Ascending aorta (tissue), 2 donors: ENCODE measurements around the gene FGFBP2. TPM values are rescaled to one million over a fixed set of nuclear protein-coding genes. Genes with fewer than 3 reads are reported as not detected.

Experiments used
- DNase-seq, 2 donors: peaks; one replicate each; pipeline ENCODE4 v3.0.0-alpha.2; 2019; ENCODE audit warnings: low spot score in 2 of 2
- H3K27ac ChIP-seq, 2 donors: fragments of 200-600 bp; sonication (generic); one replicate each; pipeline ENCODE4 v1.5.1; 2016 to 2017; ENCODE audit warnings: mild to moderate bottlenecking in 1 of 2
- H3K27me3 ChIP-seq: fragments of 200-600 bp; sonication (generic); one replicate; pipeline ENCODE4 v1.5.1; 2017
- H3K36me3 ChIP-seq, 2 donors: fragments of 200-600 bp; sonication (generic); one replicate each; pipeline ENCODE4 v1.5.1; 2016
- H3K4me1 ChIP-seq, 2 donors: fragments of 200-600 bp; sonication (generic); one replicate each; pipeline ENCODE4 v1.5.1; 2016 to 2017; ENCODE audit warnings: mild to moderate bottlenecking in 1 of 2
- H3K4me3 ChIP-seq, 2 donors: fragments of 200-600 bp; sonication (generic); one replicate each; pipeline ENCODE4 v1.5.1; 2016 to 2017; ENCODE audit warnings: mild to moderate bottlenecking in 1 of 2
- H3K9me3 ChIP-seq, 2 donors: fragments of 200-600 bp; sonication (generic); one replicate each; pipeline ENCODE4 v1.5.1; 2016
- CTCF ChIP-seq, 3 experiments: fragments of 200-600 bp in 2 of 3; fragments of 450-650 bp in 1 of 3; sonication (generic) in 2 of 3; IDR thresholded peaks; one replicate each; pipeline ENCODE4 v1.5.1; 2016 to 2019; ENCODE audit warnings: antibody characterized with exemption in 3 of 3, mild to moderate bottlenecking in 1 of 3, moderate library complexity in 1 of 3
- intact Hi-C: fragments of 100-400 bp; cut with DNase I; formaldehyde crosslinking; loops from one replicate; pipeline ENCODE4 v1.15.1; 2023
- total RNA-seq: library from RNA; depleted of rRNA; stranded (reverse); fragments of >200 nt; gene quantifications from one replicate; pipeline ENCODE4 v1.1.0, GENCODE V29; 2016

FGFBP2 gene
- total RNA-seq, 1 donor from 2014 or later = not detected

- Histone ChIP-seq H3K27ac (no peak overlapping the region), H3K9me3 (no peaks in the 10 kb centered on the region), H3K4me1 (no peaks in the 10 kb centered on the region), H3K27me3 (no peaks in the 10 kb centered on the region), H3K36me3 (peaks cover 0 to 16% of the 10 kb centered on the region in 2 donors), H3K4me3 (no peak overlapping the region)
- intact Hi-C loops = no loop called here
- DNase-seq = no peak
- TF ChIP-seq CTCF (IDR thresholded peaks at IDR 0.05) = no peak
These were observed 20.6 kb upstream of the FGFBP2 start for GRCh38 chr4:15983610-15984009.

GRCh38 chr4:15982842-15983524 lies 20.0 kb upstream of the FGFBP2 start:
- intact Hi-C loops = no loop called here

DNA sequence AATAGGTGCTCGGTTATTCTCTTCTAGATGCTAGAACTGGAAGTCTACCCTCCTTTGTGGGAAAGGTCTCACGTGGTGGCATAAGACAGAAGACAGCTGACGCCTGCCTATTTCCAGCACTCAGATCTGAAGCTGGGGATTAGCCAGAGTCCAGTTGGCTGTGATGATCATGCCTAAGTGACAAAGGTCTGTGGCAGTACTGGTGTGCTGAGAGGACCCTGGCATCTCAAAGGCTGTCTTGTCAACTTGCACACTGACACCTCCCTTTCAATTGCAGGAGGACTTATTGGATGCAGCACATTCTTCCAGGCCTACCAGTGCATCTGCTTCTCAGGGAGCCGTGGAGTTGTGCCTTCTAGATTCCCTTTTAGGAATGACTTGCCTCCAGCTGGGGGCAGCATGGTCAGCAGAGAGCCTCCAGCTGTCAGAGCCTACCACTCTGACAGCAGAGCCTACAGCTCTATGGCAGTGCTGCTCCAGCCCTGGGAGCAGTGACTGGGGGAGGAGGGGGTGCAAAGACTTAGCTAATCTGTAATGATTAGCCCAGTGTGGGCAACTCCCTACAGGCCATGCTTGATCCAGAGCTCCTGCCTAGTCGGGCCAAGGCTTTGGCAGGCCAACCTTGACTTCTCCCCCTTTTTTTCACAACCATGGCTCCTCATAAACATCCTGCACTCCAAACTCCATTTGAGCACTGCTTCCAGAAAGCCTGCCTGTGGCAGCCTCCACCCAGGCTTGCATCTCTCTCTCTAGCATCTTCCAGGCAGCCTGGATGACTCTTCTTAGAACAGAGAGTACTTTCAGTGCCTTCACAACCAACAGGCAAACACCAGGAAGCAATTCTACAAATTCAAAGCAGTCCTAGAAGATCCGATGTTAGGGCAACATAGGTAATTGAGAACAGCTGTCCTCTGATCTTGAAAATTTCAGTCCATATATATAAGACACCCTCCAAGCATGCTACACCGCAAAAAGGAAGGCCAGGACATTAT lies 13.8 kb upstream of the FGFBP2 start:
- H3K27me3 ChIP-seq = no peaks in the 10 kb centered on the region
- intact Hi-C loops = no loop called here
- no peak for TF ChIP-seq CTCF (IDR thresholded peaks at IDR 0.05)
- no peak overlapping the region for H3K4me3 ChIP-seq
- no peaks in the 10 kb centered on the region for H3K36me3 ChIP-seq
- no peak overlapping the region for H3K27ac ChIP-seq
- no peak for DNase-seq
- H3K9me3 ChIP-seq = no peaks in the 10 kb centered on the region
- H3K4me1 ChIP-seq = no peaks in the 10 kb centered on the region

More at GRCh38 chr4:15982842-15983524, 20.0 kb upstream of the FGFBP2 start:
- Histone ChIP-seq H3K27me3 (no peaks in the 10 kb centered on the region), H3K27ac (no peak overlapping the region), H3K36me3 (peaks cover 0 to 10% of the 10 kb centered on the region in 2 donors), H3K9me3 (no peaks in the 10 kb centered on the region), H3K4me3 (no peak overlapping the region), H3K4me1 (no peaks in the 10 kb centered on the region)
- no peak for DNase-seq
- no peak for TF ChIP-seq CTCF (IDR thresholded peaks at IDR 0.05)

DNA sequence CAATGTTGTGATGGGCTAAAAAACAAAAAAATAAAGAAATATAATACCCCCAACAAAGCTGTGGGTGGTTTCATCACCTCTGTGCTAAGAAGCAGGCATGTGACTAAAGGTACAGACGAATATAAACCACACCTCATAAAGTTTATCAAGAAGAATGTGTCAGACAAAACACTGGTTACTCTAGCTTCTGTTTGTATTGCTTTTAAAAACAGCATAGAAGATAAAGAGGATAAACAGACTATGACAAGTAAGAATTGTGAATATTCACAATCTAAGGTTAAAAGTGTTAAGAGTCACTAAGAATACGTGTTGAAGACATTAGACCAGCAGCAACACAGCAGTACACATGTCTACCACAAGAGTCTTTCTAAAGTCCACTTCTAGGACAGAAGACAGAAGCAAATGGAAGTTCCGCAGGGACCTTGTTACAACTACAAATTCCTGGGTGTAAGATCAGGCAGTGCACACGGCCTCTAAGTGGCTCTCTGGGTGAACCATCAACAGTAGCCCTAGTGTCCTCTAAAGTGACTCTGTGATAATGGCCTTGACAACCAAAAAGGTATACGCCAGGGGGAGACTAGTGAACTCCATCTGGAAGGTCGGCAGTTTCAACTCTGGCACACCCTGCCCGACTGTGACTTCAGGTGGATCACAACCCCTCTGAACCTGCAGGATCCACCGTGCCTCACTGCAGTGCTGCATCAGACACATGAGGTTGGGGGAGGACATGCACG lies 8.3 kb upstream of the FGFBP2 start:
- no peaks in the 10 kb centered on the region for H3K36me3 ChIP-seq
- no peaks in the 10 kb centered on the region for H3K4me1 ChIP-seq
- no peak overlapping the region for H3K4me3 ChIP-seq
- H3K27me3 ChIP-seq = no peaks in the 10 kb centered on the region
- no peak for TF ChIP-seq CTCF (IDR thresholded peaks at IDR 0.05)
- no peaks in the 10 kb centered on the region for H3K9me3 ChIP-seq
- intact Hi-C loops = no loop called here
- no peak for DNase-seq
- H3K27ac ChIP-seq = no peak overlapping the region

DNA sequence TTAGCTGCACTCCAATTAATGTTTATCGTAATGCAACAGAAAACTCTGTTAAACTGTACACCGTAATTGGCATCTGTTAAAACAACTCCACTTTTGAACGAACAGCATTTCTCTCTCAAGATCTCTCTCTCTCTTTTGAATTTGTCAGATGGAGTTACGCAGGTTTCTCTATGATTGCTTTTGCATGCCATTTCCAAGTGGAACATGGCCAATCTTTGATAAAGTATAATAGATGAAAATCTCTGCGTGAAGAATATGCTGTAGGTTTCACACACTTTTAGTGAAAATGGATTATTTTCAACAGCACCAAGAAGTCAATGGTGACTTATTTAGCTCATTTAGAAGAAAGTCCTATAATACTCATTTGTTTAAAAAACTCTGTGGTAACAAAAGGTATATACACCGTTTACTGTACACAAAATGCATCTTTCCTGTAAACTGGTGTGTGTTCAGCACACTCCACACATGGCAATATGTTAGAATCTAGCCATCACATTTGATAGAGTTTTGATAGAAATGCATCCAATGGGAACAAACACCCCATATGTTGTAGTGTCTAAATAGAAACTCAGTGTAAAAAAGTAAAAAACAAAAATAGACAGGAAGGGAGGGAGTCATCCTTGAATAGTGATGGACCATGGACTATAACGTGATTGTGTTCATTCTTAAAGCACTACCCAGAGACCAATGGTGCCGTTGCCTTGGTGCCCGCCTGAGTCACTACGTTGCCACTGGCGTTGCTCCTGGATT lies 5.8 kb upstream of the FGFBP2 start:
- H3K36me3 ChIP-seq = no peaks in the 10 kb centered on the region
- intact Hi-C loops = no loop called here
- H3K9me3 ChIP-seq = no peaks in the 10 kb centered on the region
- H3K4me1 ChIP-seq = no peaks in the 10 kb centered on the region
- H3K4me3 ChIP-seq = no peak overlapping the region
- no peak for TF ChIP-seq CTCF (IDR thresholded peaks at IDR 0.05)
- no peak for DNase-seq
- no peak overlapping the region for H3K27ac ChIP-seq
- no peaks in the 10 kb centered on the region for H3K27me3 ChIP-seq
